NCI-H2171 treated with DMSO at 0.1 percent for 48 hours (cell line): ENCODE data around the gene NKAIN2.
"Not testable (repeated sequence)": the region's sequence is repeated elsewhere in the genome, so short reads cannot be mapped to it uniquely, and the experiment has no call there.

Source experiments
- DNase-seq: peaks from one replicate; lab custom pipeline; 2025; lab: John Stamatoyannopoulos, UW

The NKAIN2 gene

DNA sequence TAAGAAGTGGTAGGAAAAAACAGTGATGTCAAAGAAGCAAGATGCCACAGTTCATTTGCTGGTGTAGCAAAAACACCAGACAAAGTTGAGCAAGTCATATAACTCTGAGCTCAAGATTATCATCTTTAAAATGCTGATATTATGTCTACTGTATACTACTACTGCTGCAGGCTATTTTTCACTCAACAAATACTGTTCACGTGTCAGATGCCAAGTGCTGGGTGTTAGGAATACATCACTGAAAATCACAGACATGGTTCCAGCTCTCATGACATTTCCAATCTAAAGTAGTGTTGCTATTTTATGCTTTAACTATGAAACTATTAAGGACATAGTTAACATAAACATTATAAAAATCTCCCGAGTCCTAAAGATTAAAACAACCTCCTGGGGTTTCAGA lies 163.0 kb downstream of the NKAIN2 start:
- no peak for DNase-seq

GRCh38 chr6:123967905-123968304 lies 164.2 kb downstream of the NKAIN2 start:
- peak; percentile 97 for DNase-seq

- no peak for DNase-seq
These were observed 169.1 kb downstream of the NKAIN2 start for GRCh38 chr6:123972600-123973294.

DNA sequence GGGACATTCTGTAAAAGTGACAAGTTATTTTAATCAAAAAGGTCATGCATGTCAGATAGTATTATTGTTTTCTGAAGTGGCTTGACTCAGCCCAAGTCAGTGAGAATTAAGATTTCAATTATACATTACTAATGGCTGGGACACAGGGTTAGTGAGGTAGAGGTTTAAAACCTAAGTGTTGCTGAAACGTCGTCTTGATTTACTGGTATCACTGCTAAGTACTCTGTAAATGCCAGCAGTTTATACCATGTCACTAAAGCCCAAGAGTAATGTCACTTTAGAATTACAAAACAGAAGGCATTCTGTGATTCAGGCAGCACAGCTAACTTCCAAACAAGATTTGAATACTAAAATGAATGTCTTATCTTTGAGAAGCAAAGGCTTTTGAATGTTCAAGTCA lies 176.6 kb downstream of the NKAIN2 start:
- no peak for DNase-seq

- DNase-seq: no peak
These were observed 183.3 kb downstream of the NKAIN2 start for GRCh38 chr6:123986938-123987337.

DNA sequence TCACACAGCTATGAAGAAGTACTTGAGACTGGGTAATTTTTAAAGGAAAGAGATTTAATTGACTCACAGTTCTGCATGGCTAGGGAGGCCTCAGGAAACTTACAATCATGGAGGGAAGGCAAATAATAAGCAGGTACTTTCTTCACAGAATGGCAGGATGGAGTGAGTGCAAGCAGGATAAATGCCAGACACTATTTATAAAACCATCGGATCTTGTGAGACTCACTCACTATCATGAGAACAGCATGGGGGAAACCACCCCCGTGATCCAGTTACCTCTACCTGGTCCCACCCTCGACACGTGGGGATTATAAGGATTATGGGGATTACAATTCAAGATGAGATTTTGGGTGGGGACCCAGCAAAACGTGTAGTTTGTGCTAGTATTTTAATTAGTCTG lies 186.3 kb downstream of the NKAIN2 start:
- DNase-seq: not testable (repeated sequence)

DNA sequence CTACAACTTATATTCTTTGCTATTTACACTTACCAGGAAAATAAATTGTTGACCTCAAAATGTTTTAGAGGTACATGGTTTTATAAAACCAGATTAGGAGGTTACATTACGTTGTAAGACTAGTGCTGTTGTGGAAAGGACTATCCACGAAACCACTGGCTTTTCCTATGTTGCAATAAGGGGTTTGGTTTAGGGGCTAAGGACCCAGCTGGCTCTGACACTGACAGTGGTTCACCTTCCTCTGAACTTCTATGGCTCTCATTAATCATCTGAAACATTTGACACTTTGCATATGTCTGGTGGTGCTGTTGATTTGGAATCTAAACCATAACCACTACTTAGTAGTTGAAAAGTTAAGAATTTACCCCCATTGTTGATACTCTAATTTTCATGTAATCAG lies 186.7 kb downstream of the NKAIN2 start:
- DNase-seq: peak; percentile 12

DNA sequence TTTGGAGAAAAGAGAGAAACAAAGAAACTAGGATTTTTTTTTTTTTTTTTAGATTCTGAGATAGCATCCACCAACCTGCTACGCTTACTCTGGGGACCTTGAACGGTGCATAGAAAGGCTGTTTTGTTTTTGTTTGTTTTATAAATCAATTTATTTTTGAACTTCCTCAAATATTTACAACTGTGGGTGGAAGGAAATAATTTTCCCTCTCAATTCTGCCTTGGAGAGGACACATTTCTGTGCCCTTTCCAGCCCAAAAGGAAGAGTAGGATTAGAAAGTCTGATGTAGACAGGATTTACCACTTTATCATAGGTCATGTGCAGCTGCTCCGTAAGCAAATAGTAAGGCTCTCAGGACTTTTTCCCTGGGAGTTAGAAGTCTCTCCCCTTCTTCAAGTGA lies 190.5 kb downstream of the NKAIN2 start:
- peak; percentile 4 for DNase-seq

DNA sequence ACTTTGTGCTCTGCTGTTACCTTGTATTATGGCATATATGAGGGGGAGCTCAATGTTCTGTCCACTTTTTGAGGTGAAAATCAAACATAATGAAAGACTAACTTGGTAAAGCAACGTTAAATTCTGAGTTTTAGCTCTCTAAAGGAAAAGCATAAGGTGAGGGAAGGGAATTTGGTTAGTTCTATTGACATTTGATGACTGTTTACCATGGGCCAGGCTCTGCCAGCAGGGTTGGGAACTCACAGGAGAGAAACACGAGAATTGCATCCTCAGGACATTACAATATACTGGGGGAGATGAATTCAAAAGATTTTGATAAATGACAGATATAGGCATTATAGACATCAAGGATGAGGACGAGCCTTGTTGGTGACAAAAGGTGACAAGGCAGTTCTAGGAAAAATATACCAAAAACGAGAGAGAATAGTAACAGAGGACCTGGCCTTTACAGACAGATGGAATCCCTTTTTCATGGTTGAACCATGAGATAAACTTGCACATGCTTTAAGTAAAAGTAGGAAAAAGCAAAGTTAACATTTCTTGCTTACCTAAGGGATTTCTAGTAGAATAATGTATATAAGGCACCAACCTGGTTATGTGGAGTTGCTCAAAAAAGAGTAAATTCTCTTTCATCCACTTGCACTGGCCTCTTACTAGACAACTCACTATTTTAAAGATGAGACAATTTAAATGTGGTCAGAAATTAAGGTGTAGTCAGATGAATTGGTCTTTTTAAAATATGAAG lies 191.4 kb downstream of the NKAIN2 start:
- DNase-seq: no peak

GRCh38 chr6:123997223-123997622 lies 193.6 kb downstream of the NKAIN2 start:
- DNase-seq: peak; percentile 91

GRCh38 chr6:124002377-124003081 lies 198.9 kb downstream of the NKAIN2 start:
- no peak for DNase-seq

DNA sequence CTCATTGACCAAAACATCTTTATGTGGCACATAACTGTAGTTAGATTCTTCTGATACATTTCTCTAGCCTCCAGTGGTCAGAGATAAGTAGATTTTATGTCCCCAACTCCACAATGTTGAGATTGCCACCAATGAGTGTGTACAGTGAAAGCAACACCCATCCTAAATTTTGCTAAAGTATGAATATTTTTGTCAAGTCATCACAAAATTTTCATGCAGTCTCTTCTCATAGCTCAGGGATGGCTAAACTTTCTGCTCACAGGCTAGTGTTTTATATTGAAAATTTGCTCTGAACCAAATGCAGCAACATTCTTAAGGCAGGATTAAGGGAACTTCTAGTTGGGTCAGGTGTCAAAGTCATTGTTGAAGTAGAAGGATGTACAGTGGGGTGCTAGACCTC lies 203.6 kb downstream of the NKAIN2 start:
- no peak for DNase-seq

DNA sequence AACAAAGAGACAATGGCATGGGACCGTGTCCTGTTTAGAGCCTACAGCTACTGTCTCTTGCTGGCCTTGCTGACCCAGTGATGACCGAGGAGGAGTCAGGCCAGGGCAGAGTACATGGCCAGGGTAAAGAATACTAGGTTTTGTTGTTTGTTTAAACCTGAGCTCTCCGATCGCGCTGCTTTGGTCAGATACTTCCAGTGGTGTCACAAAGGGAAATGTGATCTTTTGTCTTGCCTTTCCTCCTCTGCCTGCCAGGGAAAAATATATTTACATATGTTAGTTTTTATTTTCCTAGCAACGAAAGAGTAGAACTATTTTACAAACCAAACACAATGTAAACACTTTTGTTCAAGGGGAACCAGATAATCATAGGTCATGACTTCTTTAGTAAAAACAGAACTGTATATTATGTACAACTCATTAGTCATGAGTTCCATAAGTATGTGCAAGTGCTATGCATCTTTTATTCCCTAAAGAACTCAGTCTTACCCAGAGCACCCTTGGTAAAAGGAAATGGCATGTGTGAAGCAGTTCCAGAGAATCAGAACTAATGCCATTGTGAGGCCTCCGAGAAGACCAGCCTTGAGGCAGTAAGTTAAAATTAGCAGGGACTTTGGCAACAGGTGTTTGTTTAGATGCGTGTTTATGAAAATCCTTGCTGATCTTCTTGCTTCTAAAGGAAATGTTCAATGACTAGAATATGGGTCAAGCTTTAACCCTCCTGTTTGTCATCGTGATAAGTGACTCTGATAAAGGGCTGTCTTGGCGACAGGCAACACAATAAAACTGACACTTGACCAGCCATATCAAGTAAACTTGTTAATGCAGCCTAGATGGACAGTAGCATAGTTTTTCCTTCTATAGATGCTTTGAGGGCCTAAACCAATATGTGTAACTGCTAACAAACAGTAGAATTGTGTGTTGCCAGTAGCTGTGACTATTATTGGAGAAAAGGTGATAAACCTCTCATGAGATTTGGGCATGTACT lies 204.6 kb downstream of the NKAIN2 start:
- no peak for DNase-seq

GRCh38 chr6:124008988-124009765 lies 205.5 kb downstream of the NKAIN2 start:
- DNase-seq: no peak

DNA sequence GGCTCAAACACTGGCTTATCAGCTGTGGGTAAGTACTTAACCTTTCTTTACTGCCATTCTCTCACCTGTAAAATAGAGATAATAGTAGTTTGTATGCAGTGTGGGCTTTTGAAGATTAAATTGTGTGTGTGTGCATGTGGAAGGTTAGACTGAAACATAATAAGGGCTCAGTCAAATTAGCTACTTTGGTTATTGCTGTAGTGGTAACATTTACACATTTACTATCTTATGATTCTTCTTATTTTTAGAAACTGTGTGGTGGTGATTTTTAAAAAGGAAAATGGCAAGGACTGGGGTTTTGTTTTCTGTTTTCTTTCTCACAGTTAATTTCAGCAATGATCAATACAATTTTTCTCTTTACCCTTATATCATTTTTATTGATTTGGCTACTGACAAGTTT lies 206.9 kb downstream of the NKAIN2 start:
- no peak for DNase-seq

DNA sequence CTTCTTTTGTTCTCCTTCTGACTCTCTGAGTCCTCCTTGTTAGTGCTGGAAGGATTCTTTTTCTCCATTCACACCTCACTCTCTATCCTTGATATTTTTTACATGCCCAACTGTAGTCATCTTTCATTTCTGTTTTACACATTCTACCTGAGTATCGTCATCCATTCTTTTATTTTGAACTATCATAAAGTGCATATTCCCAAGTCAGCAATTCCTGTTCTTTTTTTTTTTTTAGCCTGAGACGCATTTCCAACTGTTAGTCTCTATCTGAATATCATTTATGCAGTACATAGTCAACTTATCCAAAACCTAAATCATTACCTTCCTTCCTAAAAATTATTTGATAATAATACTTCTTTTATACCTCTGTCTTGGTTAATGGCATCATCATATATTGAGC lies 207.5 kb downstream of the NKAIN2 start:
- DNase-seq: no peak

- not testable (repeated sequence) for DNase-seq
These were observed 218.4 kb downstream of the NKAIN2 start for GRCh38 chr6:124022051-124022450.

DNA sequence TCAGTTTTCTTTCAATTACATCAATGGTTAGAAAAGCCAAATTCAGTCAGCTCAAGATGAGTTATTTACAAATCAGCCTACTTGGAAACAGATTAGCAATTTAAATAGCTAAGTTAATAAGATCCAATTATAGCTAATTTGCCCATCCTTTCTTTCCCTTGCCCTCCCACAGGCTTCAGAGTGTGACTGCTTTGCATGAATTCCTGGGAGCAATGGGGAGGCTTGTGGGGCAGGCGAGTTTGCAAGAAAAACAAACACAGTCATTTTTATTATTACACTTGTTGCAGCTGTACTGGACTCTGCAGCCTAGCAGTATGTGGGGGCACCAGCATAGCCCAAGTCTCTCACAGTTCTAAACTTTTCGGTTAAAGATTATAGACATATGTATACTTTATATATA lies 219.0 kb downstream of the NKAIN2 start:
- DNase-seq: no peak

GRCh38 chr6:124026694-124027093 lies 223.0 kb downstream of the NKAIN2 start:
- DNase-seq: no peak

DNA sequence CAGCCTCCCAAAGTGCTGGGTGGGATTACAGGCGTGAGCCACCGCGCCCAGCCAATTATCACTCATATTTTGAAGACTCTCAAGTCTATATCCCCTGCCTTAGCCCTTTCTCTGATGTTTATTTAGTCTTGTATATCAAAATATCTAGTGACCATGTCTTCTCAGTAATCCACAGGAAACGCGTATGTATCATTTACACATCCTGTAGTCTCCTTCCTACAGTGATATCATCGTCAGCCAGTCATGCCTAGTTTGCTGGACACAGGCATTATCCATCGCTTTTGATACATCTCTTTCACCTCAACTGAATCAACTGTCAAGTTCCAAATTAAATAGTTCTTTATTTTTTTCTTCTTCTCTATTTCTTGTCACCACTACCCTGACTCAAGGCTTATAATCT lies 223.7 kb downstream of the NKAIN2 start:
- DNase-seq: no peak

GRCh38 chr6:124028117-124028516 lies 224.5 kb downstream of the NKAIN2 start:
- DNase-seq: peak; percentile 21
